Loucy (cell line): ENCODE results near the gene DENND11.

ENCODE experiments used
- EZH2phosphoT487 ChIP-seq: fragments of 200-600 bp; IDR thresholded peaks from 2 replicates; pipeline ENCODE4 v1.6.1; 2018; ENCODE audit warnings: antibody characterized with exemption, mild to moderate bottlenecking, moderate library complexity, borderline replicate concordance
- TF ChIP-seq, protein P1 (sequence below): fragments of 200-600 bp; sonication (generic); conservative IDR thresholded peaks from 2 replicates; pipeline ENCODE4 v1.5.1; 2014; ENCODE audit warnings: mild to moderate bottlenecking, antibody characterized with exemption, low read length

- TF ChIP-seq, protein P1, sequence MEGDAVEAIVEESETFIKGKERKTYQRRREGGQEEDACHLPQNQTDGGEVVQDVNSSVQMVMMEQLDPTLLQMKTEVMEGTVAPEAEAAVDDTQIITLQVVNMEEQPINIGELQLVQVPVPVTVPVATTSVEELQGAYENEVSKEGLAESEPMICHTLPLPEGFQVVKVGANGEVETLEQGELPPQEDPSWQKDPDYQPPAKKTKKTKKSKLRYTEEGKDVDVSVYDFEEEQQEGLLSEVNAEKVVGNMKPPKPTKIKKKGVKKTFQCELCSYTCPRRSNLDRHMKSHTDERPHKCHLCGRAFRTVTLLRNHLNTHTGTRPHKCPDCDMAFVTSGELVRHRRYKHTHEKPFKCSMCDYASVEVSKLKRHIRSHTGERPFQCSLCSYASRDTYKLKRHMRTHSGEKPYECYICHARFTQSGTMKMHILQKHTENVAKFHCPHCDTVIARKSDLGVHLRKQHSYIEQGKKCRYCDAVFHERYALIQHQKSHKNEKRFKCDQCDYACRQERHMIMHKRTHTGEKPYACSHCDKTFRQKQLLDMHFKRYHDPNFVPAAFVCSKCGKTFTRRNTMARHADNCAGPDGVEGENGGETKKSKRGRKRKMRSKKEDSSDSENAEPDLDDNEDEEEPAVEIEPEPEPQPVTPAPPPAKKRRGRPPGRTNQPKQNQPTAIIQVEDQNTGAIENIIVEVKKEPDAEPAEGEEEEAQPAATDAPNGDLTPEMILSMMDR: no peak
- no peak for TF ChIP-seq EZH2phosphoT487
These were observed 10.8 kb upstream of the DENND11 start for GRCh38 chr7:141712603-141713255.
